GM19463 (cell line): Measurements from ENCODE around the gene PDPR.
"Not testable (repeated sequence)": the region's sequence is repeated elsewhere in the genome, so short reads cannot be mapped to it uniquely, and the experiment has no call there.

Source experiments
- ATAC-seq: cut with Tn5 transposase; IDR thresholded peaks from one replicate; pipeline ENCODE4 v1.9.1; 2021; ENCODE audit warnings: mild to moderate bottlenecking, moderate library complexity; ENCODE audit not compliant: unreplicated experiment

Gene PDPR

DNA sequence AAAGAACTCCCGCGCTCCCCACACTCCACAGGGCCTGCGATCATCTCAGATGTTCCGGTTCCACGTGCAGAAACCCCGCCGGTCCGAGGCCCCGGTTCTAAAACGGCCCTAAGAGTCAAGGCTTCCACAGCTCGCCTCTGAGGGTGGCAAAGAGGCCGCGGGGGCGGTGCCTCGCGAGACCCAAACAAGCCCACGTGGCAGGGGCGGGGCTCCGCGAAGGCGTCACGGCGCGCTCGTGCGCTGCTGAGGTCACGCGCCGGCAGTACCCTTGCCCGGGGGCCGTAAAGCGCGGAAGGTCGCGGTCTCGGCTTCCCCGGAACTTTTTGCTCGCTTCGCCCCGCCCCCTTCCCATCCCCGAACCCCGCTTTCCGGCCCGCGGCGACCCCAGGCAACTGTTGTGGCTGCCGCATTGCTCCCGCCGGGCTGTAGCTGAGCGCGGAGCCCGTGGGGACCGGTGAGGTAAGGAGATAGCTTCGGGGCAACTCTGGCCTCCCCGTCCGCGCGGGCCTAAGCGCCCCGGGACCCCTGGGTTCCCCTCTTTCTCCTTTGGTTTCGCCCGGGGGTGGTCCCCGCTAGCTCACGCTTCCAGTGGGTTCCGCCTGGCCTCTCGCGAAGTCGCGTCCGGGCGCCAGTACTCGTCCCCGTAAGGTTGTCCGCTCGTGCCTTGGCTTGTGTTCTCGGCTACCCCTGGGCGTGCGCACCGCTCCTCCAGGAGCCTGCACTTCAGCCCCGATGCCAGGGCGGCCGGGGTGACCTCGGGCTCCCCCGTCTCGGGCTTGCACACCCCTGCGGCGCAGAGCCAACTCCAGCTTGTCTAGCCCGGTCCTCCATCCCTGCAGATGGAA, at the start of gene PDPR:
TSS of gene PDPR (plus strand) at position 351 of the 845 bp plus-strand sequence. CDS start 6,161 bp downstream, outside the sequence.
- ATAC-seq, result peak; percentile 98

DNA sequence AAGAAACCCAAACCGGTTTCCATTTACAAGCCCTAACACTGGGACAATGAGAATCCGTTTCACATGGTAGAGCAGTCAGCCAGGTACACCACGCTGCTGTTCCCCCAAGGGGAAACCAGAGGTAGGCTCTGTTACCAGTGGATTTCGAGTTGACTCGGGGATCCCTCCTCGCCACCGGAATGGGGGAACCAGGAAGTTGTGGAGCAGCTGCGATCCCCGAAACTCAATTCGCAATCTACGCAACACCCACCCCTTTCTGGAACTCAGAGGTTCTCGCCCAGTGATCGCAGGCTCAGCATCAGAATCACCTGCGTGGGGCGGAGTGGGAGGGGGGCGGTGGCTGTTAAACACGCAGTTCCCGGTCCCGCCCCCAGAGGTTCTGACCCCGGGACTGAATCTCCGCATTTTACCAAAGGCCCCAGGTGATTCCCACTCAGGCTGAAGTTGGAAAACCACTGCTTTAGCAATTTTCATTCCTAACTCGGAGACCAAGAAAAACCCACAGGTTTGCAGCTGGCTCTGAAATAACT, 49.2 kb upstream of the PDPR start:
- not testable (repeated sequence) for ATAC-seq

DNA sequence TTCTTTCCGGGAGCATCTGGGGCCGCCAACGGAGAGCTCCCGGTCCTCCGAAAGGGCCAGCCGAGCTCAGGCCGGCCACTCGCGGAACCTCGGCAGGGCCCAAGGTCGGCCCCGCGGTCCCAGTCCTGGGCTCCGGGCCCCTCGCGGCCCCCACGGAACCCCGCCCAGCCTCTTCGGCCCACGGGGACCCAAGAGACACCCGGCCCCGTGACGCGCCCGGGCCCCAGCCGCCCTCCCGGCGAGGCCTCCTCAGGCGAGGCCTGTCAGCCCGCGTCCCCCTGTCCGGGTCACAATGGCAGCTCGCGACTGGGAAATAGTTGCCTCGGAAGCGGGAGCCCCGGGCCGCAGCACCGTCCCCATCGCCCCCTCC, 48.8 kb upstream of the PDPR start:
- not testable (repeated sequence) for ATAC-seq

DNA sequence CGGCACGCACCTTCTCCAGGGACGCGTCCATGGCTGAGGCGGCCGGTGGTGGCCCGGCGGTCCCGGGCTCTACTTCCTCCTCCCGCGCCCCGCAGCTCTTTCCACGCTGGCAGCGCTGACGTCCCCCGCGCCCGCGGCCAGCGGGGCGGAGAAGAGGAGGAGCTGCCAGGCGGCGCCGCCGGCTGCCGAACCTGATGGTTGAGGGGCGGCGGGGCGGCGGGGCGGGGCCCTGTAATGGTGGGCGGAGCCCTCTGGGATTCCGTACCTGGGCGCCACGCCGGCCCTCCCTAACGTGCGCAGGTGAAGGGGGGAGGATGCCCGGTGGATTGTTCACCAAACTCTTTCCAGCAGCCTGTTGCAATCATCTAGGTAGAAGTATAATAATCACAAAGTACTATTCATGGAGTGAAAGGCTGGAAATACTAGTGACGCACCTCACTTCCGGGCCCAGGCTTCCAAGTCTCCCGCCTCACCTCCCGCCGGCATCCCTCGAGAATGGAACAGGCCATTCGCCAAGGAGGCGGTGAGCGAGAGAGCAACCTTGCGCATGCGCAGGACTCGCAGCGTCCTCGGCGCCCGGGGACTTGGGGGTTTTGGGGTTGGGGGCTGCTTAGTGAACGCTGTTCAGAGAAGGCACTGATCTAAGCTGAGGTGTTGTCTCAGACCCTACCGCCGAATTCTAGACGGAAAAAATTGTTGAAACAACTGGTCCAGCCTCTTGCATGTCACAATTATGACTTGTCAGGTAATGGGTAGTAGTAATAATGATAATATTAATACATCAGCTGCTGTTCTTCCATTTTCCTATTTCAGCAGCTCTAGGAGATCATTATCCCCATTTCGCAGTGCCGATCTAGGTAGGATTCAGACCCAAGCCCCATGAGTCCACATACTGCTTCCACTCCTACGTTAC, 48.1 kb upstream of the PDPR start:
- peak; percentile 94 for ATAC-seq

DNA sequence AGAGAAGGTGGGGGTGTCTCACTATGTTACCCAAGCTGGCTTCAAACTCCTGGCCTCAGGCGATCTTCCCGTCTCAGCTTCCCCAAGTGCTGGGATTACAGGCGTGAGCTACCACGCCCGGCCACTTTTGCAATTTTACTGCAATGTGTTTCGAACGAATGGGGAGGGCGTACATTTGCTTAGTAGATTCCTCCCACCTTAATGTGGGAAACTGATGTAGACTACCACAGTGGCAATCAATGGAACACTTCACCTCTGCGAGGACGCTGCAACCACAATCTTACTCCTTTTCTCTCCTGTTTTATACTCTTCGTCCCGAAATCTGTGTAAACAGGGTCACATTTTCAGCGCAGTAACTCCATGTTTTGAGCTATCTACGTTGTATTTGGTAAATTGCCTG, 47.4 kb upstream of the PDPR start:
- not testable (repeated sequence) for ATAC-seq

DNA sequence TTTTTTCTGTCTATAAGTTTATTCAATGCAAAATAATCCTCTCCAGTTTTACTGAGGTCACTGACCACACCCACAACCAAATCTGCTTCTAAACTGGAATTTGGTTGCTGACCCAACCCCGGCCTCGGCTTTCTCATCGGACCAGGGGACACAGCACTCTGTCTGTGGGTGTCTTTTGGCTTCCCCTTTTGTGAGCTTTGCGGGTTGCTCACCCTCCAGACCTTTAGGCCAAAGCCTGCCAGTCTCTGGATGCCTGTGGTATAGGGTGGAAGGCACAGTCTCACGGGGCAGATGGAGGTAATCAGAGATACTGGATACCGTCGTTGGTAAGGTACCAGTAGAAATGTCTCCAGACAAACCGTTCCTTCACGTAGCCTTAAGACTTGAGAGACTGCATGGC, 35.1 kb upstream of the PDPR start:
- ATAC-seq, result not testable (repeated sequence)

DNA sequence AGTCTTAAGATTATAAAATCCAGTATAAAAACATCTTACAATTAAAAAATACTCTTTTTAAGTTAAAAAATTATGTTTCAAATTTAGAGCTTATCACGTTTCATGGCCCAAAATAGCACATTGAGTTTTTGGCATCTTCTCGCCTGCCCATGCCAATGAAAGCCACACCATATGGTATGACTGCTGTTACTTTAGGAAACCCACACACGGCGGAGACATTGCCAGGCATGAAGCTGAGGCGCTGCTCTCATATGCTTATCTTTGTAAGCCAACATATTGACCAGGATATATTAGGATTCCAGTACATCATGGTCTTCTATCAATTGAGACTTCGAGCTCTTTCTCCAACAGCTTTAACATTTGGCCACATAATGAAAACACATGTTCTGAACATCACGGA, 32.9 kb upstream of the PDPR start:
- ATAC-seq, result not testable (repeated sequence)

DNA sequence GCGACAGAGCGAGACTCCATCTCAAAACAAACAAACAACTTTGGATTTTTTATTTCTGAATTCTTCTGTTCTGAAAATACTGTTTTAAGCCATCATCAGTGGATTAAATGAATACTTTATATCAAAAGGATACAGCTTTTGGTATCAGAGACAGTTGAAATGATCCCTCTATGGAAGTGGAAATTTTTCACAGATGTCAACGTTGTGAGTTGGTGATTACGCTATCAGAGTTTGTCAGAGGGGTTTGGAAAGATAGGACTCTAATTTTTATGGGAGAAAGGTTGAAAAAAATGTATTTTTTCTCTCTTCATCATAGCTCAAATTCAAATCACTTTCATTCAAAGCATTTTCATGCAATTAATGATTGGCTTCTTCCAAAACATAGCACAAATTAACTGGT, 30.2 kb upstream of the PDPR start:
- ATAC-seq, result not testable (repeated sequence)

DNA sequence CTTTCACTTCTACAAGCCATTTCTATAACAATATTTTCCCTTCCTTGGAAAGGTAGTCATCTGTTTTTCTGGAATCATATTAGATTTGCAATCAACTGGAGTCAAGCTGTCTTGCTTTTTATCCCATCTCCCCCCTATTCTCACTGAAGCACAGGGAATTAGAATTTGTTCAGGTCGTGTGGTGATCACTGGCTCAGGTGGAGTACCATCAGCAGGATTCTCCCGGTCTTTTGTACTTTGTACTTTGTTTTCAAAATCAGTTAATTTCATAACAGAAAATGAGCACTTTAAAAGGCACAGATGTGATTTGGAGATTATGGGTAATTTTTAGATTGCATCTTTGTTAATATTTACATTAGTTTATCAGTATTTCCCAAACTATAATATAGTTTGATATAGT, 26.0 kb upstream of the PDPR start:
- not testable (repeated sequence) for ATAC-seq

DNA sequence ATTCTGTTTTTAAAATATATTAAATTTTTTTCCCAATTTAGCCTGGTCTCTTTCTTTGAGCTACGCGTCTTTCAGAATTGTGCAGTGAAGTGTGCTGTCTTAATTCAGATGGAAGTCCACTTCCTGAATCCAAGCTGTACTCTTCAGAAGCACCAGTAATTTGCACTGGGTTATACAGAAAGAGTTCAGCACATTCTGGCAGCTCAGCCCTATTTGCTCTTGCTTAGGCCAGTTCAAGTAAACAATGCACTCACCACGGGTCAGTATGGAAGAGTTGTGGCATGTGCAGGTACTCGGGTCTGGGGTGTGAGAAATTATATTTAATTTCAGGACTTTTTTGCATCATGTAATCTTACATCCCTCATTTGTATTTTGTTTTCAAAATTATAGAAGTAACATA, 25.3 kb upstream of the PDPR start:
- ATAC-seq, result not testable (repeated sequence)

DNA sequence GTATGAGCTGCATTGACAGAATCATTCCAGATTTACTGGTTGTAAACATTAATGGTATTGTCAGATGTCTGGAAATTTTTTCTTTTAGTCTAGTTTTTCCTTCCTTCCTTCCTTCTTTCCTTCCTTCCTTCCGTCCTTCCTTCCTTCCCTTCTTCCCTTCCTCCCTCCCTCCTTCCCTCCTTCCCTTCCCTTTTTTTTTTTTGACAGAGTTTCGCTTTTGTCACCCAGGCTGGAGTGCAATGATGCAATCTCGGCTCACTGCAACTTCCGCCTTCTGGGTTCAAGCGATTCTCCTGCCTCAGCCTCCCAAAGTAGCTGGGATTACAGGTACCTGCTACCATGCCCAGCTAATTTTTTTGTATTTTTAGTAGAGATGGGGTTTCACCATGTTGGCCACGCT, 24.8 kb upstream of the PDPR start:
- not testable (repeated sequence) for ATAC-seq

DNA sequence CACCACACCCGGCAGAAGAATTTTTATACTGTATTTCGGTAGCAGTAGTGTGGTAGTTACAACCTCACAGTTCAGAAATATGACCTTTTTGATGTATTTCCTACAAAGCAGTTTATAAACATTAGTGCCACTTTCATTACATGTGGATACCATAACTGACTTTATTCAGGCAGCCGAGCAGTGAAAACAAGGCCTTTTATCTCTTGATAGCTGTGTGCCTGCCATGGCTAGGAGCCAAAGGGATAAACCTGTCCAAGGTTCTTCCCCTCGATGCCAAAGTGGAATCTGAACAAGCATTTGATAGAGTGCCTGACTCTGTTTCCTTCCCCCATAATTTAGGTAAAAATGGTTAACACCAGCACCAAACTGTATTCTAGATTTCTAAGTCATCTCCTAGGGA, 23.0 kb upstream of the PDPR start:
- not testable (repeated sequence) for ATAC-seq

DNA sequence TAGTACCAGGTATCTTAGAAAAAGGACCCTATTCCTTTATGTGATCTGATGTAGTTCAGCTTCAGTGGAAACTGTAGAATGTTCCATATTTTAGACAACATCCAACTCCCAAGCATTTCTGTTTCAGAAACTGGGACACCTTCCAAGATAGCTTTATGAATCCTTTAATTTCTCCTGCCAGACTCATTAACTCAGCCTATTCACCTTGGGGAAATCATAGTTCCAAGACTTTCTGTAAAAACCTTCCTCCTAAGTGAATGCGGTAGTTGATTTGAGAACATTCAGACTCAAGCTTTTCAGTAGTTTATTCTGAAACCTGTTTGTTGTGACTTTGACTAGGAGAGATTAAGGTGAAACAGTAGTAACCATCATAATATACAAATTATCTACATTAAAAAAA, 20.0 kb upstream of the PDPR start:
- not testable (repeated sequence) for ATAC-seq

DNA sequence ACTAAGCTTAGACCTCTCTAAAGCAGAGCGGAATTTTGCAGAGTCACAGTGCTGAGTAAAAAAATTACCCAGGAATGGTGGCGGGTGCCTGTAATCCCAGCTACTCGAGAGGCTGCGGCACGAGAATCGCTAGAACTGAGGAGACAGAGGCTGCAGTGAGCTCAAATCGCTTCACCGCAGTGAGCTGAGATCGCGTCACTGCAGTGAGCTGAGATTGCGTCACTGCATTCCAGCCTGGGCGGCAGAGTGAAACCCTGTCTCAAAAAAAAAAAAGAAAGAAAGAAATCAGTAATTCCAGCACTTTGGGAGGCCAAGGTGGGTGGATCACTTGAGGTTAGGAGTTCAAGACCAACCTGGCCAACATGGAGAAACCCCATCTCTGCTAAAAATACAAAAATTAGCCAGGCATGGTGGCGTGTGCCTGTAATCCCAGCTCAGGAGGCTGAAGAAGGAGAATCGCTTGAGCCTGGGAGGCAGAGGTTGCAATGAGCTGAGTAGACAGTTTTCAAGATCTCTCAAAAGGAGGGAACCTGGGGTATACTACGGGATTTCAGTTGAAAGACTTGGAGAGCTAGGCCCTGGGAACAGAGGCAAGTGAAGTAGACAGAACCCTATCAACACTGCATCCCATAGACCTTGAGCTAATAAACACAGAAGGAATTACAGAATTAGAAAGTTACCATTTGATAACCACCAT, 4.4 kb upstream of the PDPR start:
- ATAC-seq, result not testable (repeated sequence)

DNA sequence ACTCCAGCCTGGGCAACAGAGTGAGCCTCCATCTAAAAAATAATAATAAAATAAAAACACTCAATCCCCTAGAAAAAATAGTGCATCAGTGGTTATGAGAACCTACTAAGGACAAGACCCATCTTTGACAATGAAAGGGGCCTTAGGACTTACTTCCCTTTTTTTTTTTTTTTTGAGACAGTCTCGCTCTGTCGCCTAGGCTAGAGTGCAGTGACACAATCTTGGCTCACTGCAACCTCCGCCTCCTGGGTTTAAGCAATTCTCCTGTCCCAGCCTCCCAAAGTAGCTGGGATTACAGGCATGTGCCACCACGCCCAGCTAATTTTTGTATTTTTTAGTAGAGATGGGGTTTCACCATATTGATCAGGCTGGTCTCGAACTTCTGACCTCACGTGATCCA, 2.0 kb upstream of the PDPR start:
- ATAC-seq, result not testable (repeated sequence)

DNA sequence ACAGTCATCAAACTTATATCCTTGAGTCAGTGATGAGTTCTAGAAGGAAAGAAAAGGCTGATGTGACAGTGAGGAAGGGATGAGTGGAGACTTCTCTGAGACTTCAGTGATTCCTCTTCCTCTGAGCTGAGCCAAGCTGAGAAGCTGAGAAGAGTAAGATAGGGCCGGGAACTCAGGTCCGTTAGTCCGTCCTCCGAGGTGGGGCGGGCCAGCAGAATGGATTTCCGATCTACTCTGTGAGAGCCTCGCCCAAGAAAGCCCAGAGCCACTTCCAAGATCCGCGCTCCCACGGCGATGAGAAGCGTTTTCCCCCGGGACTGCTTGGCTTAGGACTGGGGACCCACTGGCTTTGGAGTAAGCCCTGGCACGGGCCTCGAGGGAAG, 542 bp upstream of the PDPR start:
- not testable (repeated sequence) for ATAC-seq

DNA sequence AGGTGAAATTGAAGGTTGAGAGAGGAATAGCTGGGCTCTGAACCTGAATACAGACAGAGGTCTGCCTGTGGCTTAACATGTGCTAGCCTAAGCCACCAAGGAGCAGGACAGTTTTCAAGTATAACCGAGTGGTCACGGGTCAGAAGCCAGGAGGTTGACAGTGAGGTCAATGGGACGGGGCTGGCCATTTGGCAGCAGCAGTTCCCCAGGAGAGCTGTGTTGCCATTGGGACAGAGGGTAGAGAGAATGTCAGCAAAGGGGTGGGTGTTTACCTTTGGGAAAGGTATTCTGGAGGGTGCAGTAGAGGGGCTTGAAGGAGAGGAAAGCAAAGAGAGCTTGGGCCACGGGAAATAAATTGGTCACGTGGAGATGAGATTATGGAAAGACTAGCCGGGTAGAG, 4.2 kb downstream of the PDPR start:
- not testable (repeated sequence) for ATAC-seq

DNA sequence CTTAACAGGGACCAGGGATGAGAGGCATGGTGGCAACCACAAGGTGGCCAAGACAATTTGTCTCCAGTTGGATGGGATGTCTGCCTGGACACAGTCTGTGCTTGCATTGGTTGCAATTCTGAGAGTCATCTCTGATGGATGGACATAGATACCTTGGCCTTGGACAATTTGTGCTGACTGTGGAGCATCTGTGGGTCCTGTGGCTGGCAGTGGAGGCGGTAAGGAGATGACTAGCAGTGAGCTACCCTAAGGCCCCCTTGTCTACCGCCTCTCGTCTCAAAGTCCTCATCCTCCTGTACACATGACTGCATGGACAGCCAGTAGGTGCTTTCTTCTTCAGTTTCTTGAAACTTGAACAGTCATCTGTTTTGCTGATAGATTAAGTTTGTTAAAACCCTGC, 4.6 kb downstream of the PDPR start:
- not testable (repeated sequence) for ATAC-seq

DNA sequence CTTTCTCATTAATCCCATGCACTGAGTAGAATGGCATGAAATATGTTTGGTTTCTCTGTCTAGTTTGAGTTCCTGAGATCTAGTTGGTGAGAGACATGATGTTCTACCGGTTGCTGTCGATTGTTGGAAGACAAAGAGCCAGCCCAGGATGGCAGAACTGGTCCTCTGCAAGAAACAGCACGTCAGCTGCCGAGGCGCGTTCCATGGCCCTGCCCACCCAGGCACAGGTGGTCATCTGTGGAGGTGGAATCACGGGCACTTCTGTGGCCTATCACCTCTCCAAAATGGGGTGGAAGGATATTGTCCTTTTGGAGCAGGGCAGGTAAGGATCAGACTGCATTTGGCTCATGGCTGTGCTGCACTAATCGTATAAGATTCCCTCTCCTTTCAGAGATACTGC, 6.3 kb downstream of the PDPR start:
- ATAC-seq, result not testable (repeated sequence)

DNA sequence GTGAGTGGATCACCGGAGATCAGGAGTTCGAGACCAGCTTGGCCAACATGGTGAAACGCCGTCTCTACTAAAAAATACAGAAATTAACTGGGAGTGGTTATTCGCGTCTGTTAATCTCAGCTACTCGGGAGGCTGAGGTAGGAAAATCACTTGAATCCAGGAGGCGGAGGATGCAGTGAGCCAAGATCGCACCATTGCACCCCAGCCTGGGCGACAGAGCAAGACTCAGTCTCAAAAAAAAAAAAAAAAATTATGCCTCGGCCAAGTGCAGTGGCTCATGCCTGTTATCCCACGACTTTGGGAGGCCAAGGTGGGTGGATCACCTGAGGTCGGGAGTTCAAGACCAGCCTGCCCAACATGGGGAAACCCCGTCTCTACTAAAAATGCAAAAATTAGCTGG, 9.7 kb downstream of the PDPR start:
- ATAC-seq, result not testable (repeated sequence)

DNA sequence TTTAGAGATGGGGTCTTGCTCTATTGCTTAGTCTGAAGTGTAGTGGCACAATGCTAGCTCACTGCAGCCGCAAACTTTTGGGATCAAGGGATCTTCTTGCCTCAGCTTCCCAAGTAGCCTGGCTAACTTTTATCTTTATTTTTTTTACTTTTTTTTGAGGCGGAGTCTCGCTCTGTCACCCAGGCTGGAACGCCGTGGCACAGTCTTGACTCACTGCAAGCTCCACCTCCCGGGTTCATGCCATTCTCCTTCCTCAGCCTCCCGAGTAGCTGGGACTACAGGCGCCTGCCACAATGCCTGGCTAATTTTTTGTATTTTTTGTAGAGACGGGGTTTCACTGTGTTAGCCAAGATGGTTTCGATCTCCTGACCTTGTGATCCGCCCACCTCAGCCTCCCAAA, 12.1 kb downstream of the PDPR start:
- ATAC-seq, result not testable (repeated sequence)
